Stimulated activated effector memory CD8-positive, alpha-beta T cell treated with anti-CD3 and anti-CD28 coated beads, Interleukin-12 subunit alpha, Interleukin-12 subunit beta, amount 100 ng/mL, for 72 hours (primary cell): ENCODE data around the gene PSEN1.

Experiments
- ATAC-seq: fragments of 150-1000 bp; cut with Tn5 transposase; 2 replicates; pipeline ENCODE4 v1.10.0; 2021
- DNase-seq, 2 donors: peaks; one replicate each; pipeline ENCODE4 v3.0.0; 2021 to 2022; ENCODE audit warnings: low spot score in 2 of 2
- H3K27ac Mint-ChIP-seq: one replicate; pipeline ENCODE4 v1.8.0; 2022; ENCODE audit warnings: mild to moderate bottlenecking, mixed read lengths
- H3K36me3 Mint-ChIP-seq: one replicate; pipeline ENCODE4 v1.8.0; 2022; ENCODE audit warnings: mild to moderate bottlenecking, mixed read lengths
- H3K4me1 Mint-ChIP-seq: one replicate; pipeline ENCODE4 v1.8.0; 2022; ENCODE audit warnings: mixed read lengths
- H3K4me3 Mint-ChIP-seq: one replicate; pipeline ENCODE4 v1.8.0; 2022; ENCODE audit warnings: mild to moderate bottlenecking, mixed read lengths
- H3K9me3 Mint-ChIP-seq: one replicate; pipeline ENCODE4 v1.8.0; 2022; ENCODE audit warnings: mixed read lengths

The PSEN1 gene

GRCh38 chr14:73220634-73221033 lies 84.3 kb downstream of the PSEN1 start:
- Mint-ChIP-seq H3K27ac (no peak overlapping the region), H3K36me3 (peaks cover 75% of the 10 kb centered on the region), H3K9me3 (no peaks in the 10 kb centered on the region), H3K4me1 (peaks cover 21% of the 10 kb centered on the region), H3K4me3 (no peak overlapping the region)
- ATAC-seq (no peak), DNase-seq (no peak)

- DNase-seq (no peak), ATAC-seq (peak; percentile 73)
- peaks cover 71% of the 10 kb centered on the region for H3K36me3 Mint-ChIP-seq
- peak overlapping the region; percentile 20 for H3K4me3 Mint-ChIP-seq
- H3K27ac Mint-ChIP-seq, result peak overlapping the region; percentile 78
- H3K4me1 Mint-ChIP-seq, result peaks cover 21% of the 10 kb centered on the region
- H3K9me3 Mint-ChIP-seq, result no peaks in the 10 kb centered on the region
Observed at GRCh38 chr14:73221945-73222344, 85.6 kb downstream of the PSEN1 start.

- H3K36me3 Mint-ChIP-seq, result peaks cover 60% of the 10 kb centered on the region
- H3K27ac Mint-ChIP-seq, result peak overlapping the region; percentile 78
- H3K4me3 Mint-ChIP-seq, result peak overlapping the region; percentile 8
- DNase-seq (no peak), ATAC-seq (peak; percentile 76)
- no peaks in the 10 kb centered on the region for H3K9me3 Mint-ChIP-seq
- H3K4me1 Mint-ChIP-seq, result peaks cover 22% of the 10 kb centered on the region
Observed at GRCh38 chr14:73223049-73223448, 86.7 kb downstream of the PSEN1 start.

- no peaks in the 10 kb centered on the region for H3K9me3 Mint-ChIP-seq
- H3K36me3 Mint-ChIP-seq, result peaks cover 42% of the 10 kb centered on the region
- peaks cover 31% of the 10 kb centered on the region for H3K4me1 Mint-ChIP-seq
- ATAC-seq (no peak), DNase-seq (no peak)
- no peak overlapping the region for H3K27ac Mint-ChIP-seq
- H3K4me3 Mint-ChIP-seq, result no peak overlapping the region
Observed at GRCh38 chr14:73225496-73225895, 89.2 kb downstream of the PSEN1 start.

GRCh38 chr14:73227812-73228781 lies 91.8 kb downstream of the PSEN1 start:
- Mint-ChIP-seq H3K4me1 (peaks cover 14% of the 10 kb centered on the region), H3K9me3 (no peaks in the 10 kb centered on the region), H3K27ac (peak overlapping the region; percentile 40), H3K36me3 (peaks cover 17% of the 10 kb centered on the region), H3K4me3 (no peak overlapping the region)
- ATAC-seq (peak; percentile 64), DNase-seq (no peak)

- H3K4me1 Mint-ChIP-seq, result peaks cover 17% of the 10 kb centered on the region
- no peak for DNase-seq
- no peaks in the 10 kb centered on the region for H3K9me3 Mint-ChIP-seq
- ATAC-seq, result no peak
- peaks cover 17% of the 10 kb centered on the region for H3K36me3 Mint-ChIP-seq
- no peak overlapping the region for H3K4me3 Mint-ChIP-seq
- no peak overlapping the region for H3K27ac Mint-ChIP-seq
Observed at GRCh38 chr14:73230051-73230450, 93.7 kb downstream of the PSEN1 start.

GRCh38 chr14:73231981-73232851 lies 95.9 kb downstream of the PSEN1 start:
- Mint-ChIP-seq H3K9me3 (no peaks in the 10 kb centered on the region), H3K36me3 (peaks cover 12% of the 10 kb centered on the region), H3K27ac (no peak overlapping the region), H3K4me1 (peaks cover 29% of the 10 kb centered on the region), H3K4me3 (no peak overlapping the region)
- DNase-seq (no peak), ATAC-seq (peak; percentile 42)

- DNase-seq (no peak), ATAC-seq (no peak)
- Mint-ChIP-seq H3K9me3 (no peaks in the 10 kb centered on the region), H3K4me3 (no peak overlapping the region), H3K4me1 (peaks cover 29% of the 10 kb centered on the region), H3K36me3 (peaks cover 13% of the 10 kb centered on the region), H3K27ac (no peak overlapping the region)
Observed at GRCh38 chr14:73232984-73233383, 96.7 kb downstream of the PSEN1 start.

GRCh38 chr14:73233564-73233963 lies 97.3 kb downstream of the PSEN1 start:
- Mint-ChIP-seq H3K27ac (no peak overlapping the region), H3K4me1 (peaks cover 28% of the 10 kb centered on the region), H3K36me3 (peaks cover 13% of the 10 kb centered on the region), H3K9me3 (no peaks in the 10 kb centered on the region), H3K4me3 (no peak overlapping the region)
- DNase-seq (no peak), ATAC-seq (peak; percentile 42)

GRCh38 chr14:73234029-73234428 lies 97.7 kb downstream of the PSEN1 start:
- Mint-ChIP-seq H3K27ac (no peak overlapping the region), H3K4me3 (no peak overlapping the region), H3K4me1 (peaks cover 28% of the 10 kb centered on the region), H3K9me3 (no peaks in the 10 kb centered on the region), H3K36me3 (peaks cover 13% of the 10 kb centered on the region)
- ATAC-seq, result no peak
- no peak for DNase-seq

GRCh38 chr14:73234586-73235394 lies 98.5 kb downstream of the PSEN1 start:
- H3K4me3 Mint-ChIP-seq, result no peak overlapping the region
- no peak for ATAC-seq

GRCh38 chr14:73235531-73236155 lies 99.3 kb downstream of the PSEN1 start:
- ATAC-seq, result no peak
- DNase-seq, result no peak
- Mint-ChIP-seq H3K4me1 (peaks cover 30% of the 10 kb centered on the region), H3K27ac (no peak overlapping the region), H3K4me3 (no peak overlapping the region), H3K36me3 (peaks cover 6% of the 10 kb centered on the region), H3K9me3 (no peaks in the 10 kb centered on the region)

More at GRCh38 chr14:73234586-73235394, 98.5 kb downstream of the PSEN1 start:
- H3K4me1 Mint-ChIP-seq, result peaks cover 30% of the 10 kb centered on the region
- no peak overlapping the region for H3K27ac Mint-ChIP-seq
- no peak for DNase-seq
- H3K36me3 Mint-ChIP-seq, result peaks cover 6% of the 10 kb centered on the region
- H3K9me3 Mint-ChIP-seq, result no peaks in the 10 kb centered on the region

- H3K36me3 Mint-ChIP-seq, result peaks cover 6% of the 10 kb centered on the region
- DNase-seq, result no peak
Observed at GRCh38 chr14:73236157-73236556, 99.8 kb downstream of the PSEN1 start.

GRCh38 chr14:73236752-73237218 lies 100.5 kb downstream of the PSEN1 start:
- peaks cover 30% of the 10 kb centered on the region for H3K4me1 Mint-ChIP-seq
- H3K36me3 Mint-ChIP-seq, result peaks cover 6% of the 10 kb centered on the region
- peak overlapping the region; percentile 52 for H3K4me3 Mint-ChIP-seq
- DNase-seq, result no peak
- no peaks in the 10 kb centered on the region for H3K9me3 Mint-ChIP-seq
- no peak for ATAC-seq
- H3K27ac Mint-ChIP-seq, result no peak overlapping the region

More at GRCh38 chr14:73236157-73236556, 99.8 kb downstream of the PSEN1 start:
- ATAC-seq, result no peak
- Mint-ChIP-seq H3K4me1 (peaks cover 30% of the 10 kb centered on the region), H3K9me3 (no peaks in the 10 kb centered on the region), H3K27ac (no peak overlapping the region), H3K4me3 (peak overlapping the region; percentile 52)
